Suprapubic skin (tissue), 4 donors: ENCODE data around the gene CNTN6. TPM values are rescaled to one million over a fixed set of nuclear protein-coding genes. Genes with fewer than 3 reads are reported as not detected.

Experiments used
- DNase-seq, 2 donors: peaks; one replicate each; pipeline ENCODE4 v3.0.0-alpha.2; 2019; ENCODE audit warnings: low spot score in 2 of 2
- H3K27ac ChIP-seq: fragments of 200-600 bp; sonication (generic); one replicate; pipeline ENCODE4 v1.5.1; 2019
- H3K27me3 ChIP-seq: fragments of 200-600 bp; sonication (generic); one replicate; pipeline ENCODE4 v1.5.1; 2019
- H3K36me3 ChIP-seq: fragments of 200-600 bp; sonication (generic); one replicate; pipeline ENCODE4 v1.5.1; 2019
- H3K4me1 ChIP-seq: fragments of 200-600 bp; sonication (generic); one replicate; pipeline ENCODE4 v1.5.1; 2019
- H3K4me3 ChIP-seq: fragments of 200-600 bp; sonication (generic); one replicate; pipeline ENCODE4 v1.5.1; 2019; ENCODE audit warnings: mild to moderate bottlenecking
- H3K9me3 ChIP-seq: fragments of 200-600 bp; sonication (generic); one replicate; pipeline ENCODE4 v1.5.1; 2019
- EP300 ChIP-seq: sonication (generic); formaldehyde crosslinking; IDR thresholded peaks from one replicate; pipeline ENCODE4 v1.6.1; 2017; ENCODE audit warnings: antibody characterized with exemption
- POLR2A ChIP-seq, 2 donors: fragments of 450-650 bp; IDR thresholded peaks; one replicate each; pipeline ENCODE4 v1.6.1; 2017; ENCODE audit warnings: antibody characterized with exemption in 2 of 2, mild to moderate bottlenecking in 2 of 2, moderate library complexity in 2 of 2
- POLR2AphosphoS5 ChIP-seq, 3 donors: sonication (generic); formaldehyde crosslinking; IDR thresholded peaks; one replicate each; pipeline ENCODE4 v1.6.1; 2017; ENCODE audit warnings: antibody characterized with exemption in 3 of 3
- WGBS: methylation state at CpG from one replicate; pipeline ENCODE4 v1.1.5; 2018; 5-methylcytosine and 5-hydroxymethylcytosine counted together
- total RNA-seq, 4 donors: library from RNA; depleted of rRNA; stranded (reverse); fragments of >200 nt; gene quantifications; one replicate each; pipeline ENCODE4 v1.1.0, GENCODE V29; 2016
- TF ChIP-seq, protein P1 (sequence below), 2 donors: fragments of 200-600 bp in 1 of 2; fragments of 450-650 bp in 1 of 2; sonication (generic) in 1 of 2; IDR thresholded peaks; one replicate each; pipeline ENCODE4 v1.5.1; 2016 to 2019; ENCODE audit warnings: antibody characterized with exemption in 2 of 2, mild to moderate bottlenecking in 1 of 2, moderate library complexity in 1 of 2

Gene CNTN6
- total RNA-seq, 4 donors from 2014 or later: not detected

DNA sequence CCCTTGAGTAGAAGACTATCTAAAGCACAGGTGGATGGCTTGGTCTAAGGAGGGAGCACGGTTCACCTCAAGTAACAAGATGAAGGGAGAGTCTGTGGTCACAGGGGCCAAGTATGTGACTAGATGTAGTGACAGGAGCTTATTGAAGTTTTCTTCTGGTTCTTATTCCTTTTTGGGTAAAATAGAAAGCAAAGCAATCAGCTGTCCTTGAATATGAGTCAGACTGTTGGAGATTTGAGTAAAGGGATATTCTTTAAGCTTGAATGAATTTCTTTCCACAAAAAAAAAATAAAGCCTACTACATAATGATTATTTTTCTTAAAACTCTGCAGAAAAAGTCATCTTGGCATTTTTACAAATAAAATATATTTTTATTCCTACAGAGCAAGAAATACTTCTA lies 1.5 kb upstream of the CNTN6 start:
- WGBS: 77% methylated on average over 1 of the region's 1 CpG
- TF ChIP-seq POLR2A (IDR thresholded peaks at IDR 0.05): no peak
- no peak for TF ChIP-seq POLR2AphosphoS5 (IDR thresholded peaks at IDR 0.05)
- TF ChIP-seq, protein P1, sequence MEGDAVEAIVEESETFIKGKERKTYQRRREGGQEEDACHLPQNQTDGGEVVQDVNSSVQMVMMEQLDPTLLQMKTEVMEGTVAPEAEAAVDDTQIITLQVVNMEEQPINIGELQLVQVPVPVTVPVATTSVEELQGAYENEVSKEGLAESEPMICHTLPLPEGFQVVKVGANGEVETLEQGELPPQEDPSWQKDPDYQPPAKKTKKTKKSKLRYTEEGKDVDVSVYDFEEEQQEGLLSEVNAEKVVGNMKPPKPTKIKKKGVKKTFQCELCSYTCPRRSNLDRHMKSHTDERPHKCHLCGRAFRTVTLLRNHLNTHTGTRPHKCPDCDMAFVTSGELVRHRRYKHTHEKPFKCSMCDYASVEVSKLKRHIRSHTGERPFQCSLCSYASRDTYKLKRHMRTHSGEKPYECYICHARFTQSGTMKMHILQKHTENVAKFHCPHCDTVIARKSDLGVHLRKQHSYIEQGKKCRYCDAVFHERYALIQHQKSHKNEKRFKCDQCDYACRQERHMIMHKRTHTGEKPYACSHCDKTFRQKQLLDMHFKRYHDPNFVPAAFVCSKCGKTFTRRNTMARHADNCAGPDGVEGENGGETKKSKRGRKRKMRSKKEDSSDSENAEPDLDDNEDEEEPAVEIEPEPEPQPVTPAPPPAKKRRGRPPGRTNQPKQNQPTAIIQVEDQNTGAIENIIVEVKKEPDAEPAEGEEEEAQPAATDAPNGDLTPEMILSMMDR (IDR thresholded peaks at IDR 0.05): no peak
- TF ChIP-seq EP300: no peak

DNA sequence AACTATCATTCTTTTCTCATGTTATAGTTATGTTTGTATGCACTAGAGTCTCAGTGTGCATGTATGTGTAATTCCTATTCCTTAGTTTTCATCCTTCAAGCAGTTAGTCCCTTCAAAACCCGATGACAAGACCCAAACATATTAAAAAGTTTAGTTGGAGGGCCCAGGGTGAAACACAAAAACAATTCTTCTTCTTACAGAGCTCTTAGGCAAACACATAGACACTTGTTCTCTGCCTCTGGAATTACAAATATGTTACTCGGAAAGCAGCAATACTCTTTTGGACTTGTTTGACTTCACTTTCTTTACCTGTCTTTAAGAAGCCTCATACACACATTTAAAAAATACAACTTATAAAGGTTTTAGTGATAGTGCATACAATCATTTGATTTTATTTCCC lies 763 bp upstream of the CNTN6 start:
- TF ChIP-seq, protein P1 (IDR thresholded peaks at IDR 0.05): no peak
- TF ChIP-seq POLR2A (IDR thresholded peaks at IDR 0.05): no peak
- no peak for TF ChIP-seq EP300
- TF ChIP-seq POLR2AphosphoS5 (IDR thresholded peaks at IDR 0.05): no peak
- no peak overlapping the region for H3K27ac ChIP-seq
- H3K4me1 ChIP-seq: no peaks in the 10 kb centered on the region
- DNase-seq: no peak
- H3K9me3 ChIP-seq: no peaks in the 10 kb centered on the region
- no peaks in the 10 kb centered on the region for H3K27me3 ChIP-seq
- H3K36me3 ChIP-seq: no peaks in the 10 kb centered on the region
- 58% methylated on average over 2 of the region's 2 CpGs for WGBS
- H3K4me3 ChIP-seq: no peak overlapping the region

More for the DNA sequence above, 1.5 kb upstream of the CNTN6 start:
- Histone ChIP-seq H3K4me3 (no peak overlapping the region), H3K9me3 (no peaks in the 10 kb centered on the region), H3K36me3 (no peaks in the 10 kb centered on the region), H3K27ac (no peak overlapping the region), H3K4me1 (no peaks in the 10 kb centered on the region), H3K27me3 (no peaks in the 10 kb centered on the region)
- no peak for DNase-seq

DNA sequence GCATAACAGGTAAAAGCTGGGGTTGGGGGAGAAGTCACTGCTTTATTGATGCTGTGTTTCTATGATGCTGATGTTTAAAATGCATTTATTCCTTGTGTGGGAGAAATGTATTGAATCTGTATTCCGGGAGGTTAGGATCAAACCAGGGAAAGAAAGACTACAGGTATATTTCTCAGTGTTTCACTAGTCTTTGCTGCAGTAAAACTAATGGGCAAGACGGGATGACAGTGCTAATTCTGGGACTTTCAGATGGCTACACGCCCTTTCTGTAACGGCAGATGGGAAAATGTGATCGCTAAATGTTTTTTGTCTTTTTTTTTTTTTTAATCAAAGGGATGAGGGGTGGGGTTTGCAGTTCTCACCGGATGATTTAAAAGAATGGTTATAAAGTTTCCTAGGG lies 393 bp downstream of the CNTN6 start:
- 47% methylated on average over 6 of the region's 6 CpGs for WGBS
- DNase-seq: no peak
- TF ChIP-seq POLR2A (IDR thresholded peaks at IDR 0.05) (no peak), POLR2AphosphoS5 (IDR thresholded peaks at IDR 0.05) (no peak), EP300 (no peak)
- TF ChIP-seq, protein P1 (IDR thresholded peaks at IDR 0.05): no peak
- no peaks in the 10 kb centered on the region for H3K27me3 ChIP-seq
- H3K4me1 ChIP-seq: no peaks in the 10 kb centered on the region
- H3K36me3 ChIP-seq: no peaks in the 10 kb centered on the region
- H3K27ac ChIP-seq: no peak overlapping the region
- no peaks in the 10 kb centered on the region for H3K9me3 ChIP-seq
- H3K4me3 ChIP-seq: no peak overlapping the region

DNA sequence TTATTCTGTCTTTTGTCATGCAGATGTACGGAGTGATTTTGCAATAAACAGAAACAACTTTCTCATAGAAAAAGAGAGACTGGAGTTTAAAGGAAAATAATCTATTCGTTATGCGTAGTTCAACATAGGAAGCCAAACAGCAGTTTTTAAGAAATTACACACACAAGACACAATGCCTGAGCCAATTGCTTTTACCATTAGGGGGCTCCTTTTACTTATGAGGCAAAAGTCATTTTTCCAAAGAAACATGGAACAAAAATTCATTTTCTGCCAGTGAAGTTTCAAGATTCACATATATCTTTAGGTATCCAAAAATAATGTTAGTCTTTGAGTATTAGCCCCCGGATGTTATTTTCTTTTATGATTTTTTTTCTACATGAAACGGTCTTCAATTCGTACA lies 10.7 kb downstream of the CNTN6 start:
- WGBS: 89% methylated on average over 6 of the region's 6 CpGs
- H3K4me1 ChIP-seq: no peaks in the 10 kb centered on the region
- no peak overlapping the region for H3K4me3 ChIP-seq
- H3K27me3 ChIP-seq: no peaks in the 10 kb centered on the region
- H3K9me3 ChIP-seq: no peaks in the 10 kb centered on the region
- TF ChIP-seq, protein P1 (IDR thresholded peaks at IDR 0.05): no peak
- TF ChIP-seq POLR2AphosphoS5 (IDR thresholded peaks at IDR 0.05): no peak
- H3K27ac ChIP-seq: no peak overlapping the region
- DNase-seq: no peak
- no peaks in the 10 kb centered on the region for H3K36me3 ChIP-seq

DNA sequence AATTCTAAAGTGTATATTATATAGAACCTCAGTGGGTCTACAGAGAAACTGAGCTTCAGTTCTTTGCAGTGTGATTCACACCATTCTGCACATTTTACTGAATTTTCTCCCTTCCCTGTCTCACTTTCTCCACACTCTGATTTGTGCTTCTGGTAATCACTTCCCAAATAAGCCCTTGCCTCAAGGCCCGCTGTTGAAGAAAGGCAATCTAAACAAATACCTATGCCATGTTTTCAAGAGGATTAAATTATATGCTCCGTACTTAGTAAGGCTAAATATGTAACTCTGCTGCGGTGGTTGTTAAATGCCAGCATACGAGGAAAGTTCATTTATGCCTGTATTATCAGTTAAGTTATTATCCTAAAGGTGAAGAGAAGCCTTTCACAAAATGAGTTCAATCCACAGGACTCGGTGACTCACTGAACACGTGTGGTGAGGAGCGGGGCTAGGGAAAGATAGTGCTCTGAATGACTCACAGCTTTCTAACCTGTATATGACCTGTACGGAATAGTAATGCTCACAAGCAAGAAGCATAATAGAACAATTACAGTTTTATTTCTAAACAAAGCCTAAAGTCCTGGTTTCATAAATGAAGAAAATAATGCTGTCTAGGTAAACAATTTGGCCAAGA lies 25.1 kb downstream of the CNTN6 start:
- Histone ChIP-seq H3K27me3 (no peaks in the 10 kb centered on the region), H3K4me3 (no peak overlapping the region), H3K4me1 (no peaks in the 10 kb centered on the region), H3K27ac (no peak overlapping the region), H3K36me3 (no peaks in the 10 kb centered on the region), H3K9me3 (no peaks in the 10 kb centered on the region)
- no peak for DNase-seq
- 62% methylated on average over 8 of the region's 8 CpGs for WGBS
- TF ChIP-seq EP300 (no peak), POLR2A (IDR thresholded peaks at IDR 0.05) (no peak), POLR2AphosphoS5 (IDR thresholded peaks at IDR 0.05) (no peak)
- TF ChIP-seq, protein P1 (IDR thresholded peaks at IDR 0.05): no peak
